CD14-positive monocyte (primary cell): ENCODE measurements around the gene LAGE3. TPM values are rescaled to one million over a fixed set of nuclear protein-coding genes. Genes with fewer than 3 reads are reported as not detected.

ENCODE experiments used
- DNase-seq, 3 donors: peaks; one replicate each; pipeline ENCODE4 v3.0.0-alpha.2; 2011 to 2022
- H2AFZ ChIP-seq: 2 replicates; pipeline ENCODE4 v1.6.0; 2012; ENCODE audit warnings: mild to moderate bottlenecking, low read depth, low read length, inconsistent platforms; ENCODE audit not compliant: insufficient read depth, poor library complexity, severe bottlenecking
- H3K27ac ChIP-seq, 2 donors: 1 replicate in 1 of 2; 2 replicates in 1 of 2; pipeline ENCODE4 v1.5.1; 2012 to 2013; ENCODE audit warnings: low read length in 2 of 2, control low read depth in 1 of 2, inconsistent platforms in 1 of 2, low read depth in 1 of 2, mild to moderate bottlenecking in 1 of 2
- H3K27me3 ChIP-seq, 2 donors: one replicate each; pipeline versions ENCODE4 v1.6.0 to v1.6.1; 2011 to 2013; ENCODE audit warnings: low read length in 2 of 2; ENCODE audit not compliant: control insufficient read depth in 2 of 2, insufficient read depth in 2 of 2
- H3K36me3 ChIP-seq, 2 donors: replicated peaks in 1 of 2; 1 replicate in 1 of 2; 2 replicates in 1 of 2; pipeline versions ENCODE4 v1.5.1 to v1.6.1; 2012 to 2013; ENCODE audit warnings: low read length in 2 of 2, control low read depth in 1 of 2, inconsistent platforms in 1 of 2, mild to moderate bottlenecking in 1 of 2; ENCODE audit not compliant: insufficient read depth in 2 of 2, control insufficient read depth in 1 of 2
- H3K4me1 ChIP-seq, 2 donors: 1 replicate in 1 of 2; 2 replicates in 1 of 2; pipeline versions ENCODE4 v1.5.1 to v1.6.1; 2012 to 2013; ENCODE audit warnings: low read length in 2 of 2, control low read depth in 1 of 2, inconsistent platforms in 1 of 2, mild to moderate bottlenecking in 1 of 2, moderate library complexity in 1 of 2; ENCODE audit not compliant: insufficient read depth in 2 of 2, control insufficient read depth in 1 of 2
- H3K4me2 ChIP-seq: replicated peaks from 2 replicates; pipeline ENCODE3; 2012; ENCODE audit warnings: low read length, moderate library complexity, mild to moderate bottlenecking; ENCODE audit not compliant: poor library complexity, severe bottlenecking; ENCODE audit errors: extremely low read depth
- H3K4me3 ChIP-seq, 3 experiments: fragments of 200-600 bp in 1 of 3; sonication (generic) in 1 of 3; replicated peaks in 1 of 3; 1 replicate in 2 of 3; 2 replicates in 1 of 3; pipeline ENCODE4 v1.5.1; 2011 to 2013; ENCODE audit warnings: low read length in 3 of 3, mild to moderate bottlenecking in 3 of 3, control low read depth in 2 of 3, low read depth in 2 of 3, inconsistent platforms in 1 of 3, moderate library complexity in 1 of 3
- H3K79me2 ChIP-seq: 2 replicates; pipeline ENCODE4 v1.6.0; 2012; ENCODE audit warnings: mild to moderate bottlenecking, control low read depth, inconsistent platforms, low read length, moderate library complexity; ENCODE audit not compliant: insufficient read depth
- H3K9ac ChIP-seq: 2 replicates; pipeline ENCODE4 v1.6.0; 2017; ENCODE audit warnings: low read length, mild to moderate bottlenecking; ENCODE audit not compliant: insufficient read depth, poor library complexity, severe bottlenecking
- H3K9me3 ChIP-seq, 2 donors: replicated peaks in 1 of 2; 1 replicate in 1 of 2; 2 replicates in 1 of 2; pipeline versions ENCODE4 v1.5.1 to v1.6.1; 2012 to 2013; ENCODE audit warnings: low read length in 2 of 2, control low read depth in 1 of 2; ENCODE audit not compliant: control insufficient read depth in 1 of 2, insufficient read depth in 1 of 2
- H4K20me1 ChIP-seq: 2 replicates; pipeline ENCODE4 v1.6.0; 2012; ENCODE audit warnings: mild to moderate bottlenecking, low read length, control low read depth, moderate library complexity; ENCODE audit not compliant: insufficient read depth
- H3K27ac Mint-ChIP-seq, 7 donors: one replicate each; pipeline ENCODE4 v1.8.0; 2020; ENCODE audit warnings: mild to moderate bottlenecking in 7 of 7, mixed read lengths in 7 of 7, moderate library complexity in 6 of 7, inconsistent platforms in 2 of 7
- H3K27me3 Mint-ChIP-seq, 3 donors: one replicate each; pipeline ENCODE4 v1.8.0; 2021 to 2022; ENCODE audit warnings: low read depth in 3 of 3, mild to moderate bottlenecking in 3 of 3, mixed read lengths in 3 of 3, moderate library complexity in 3 of 3, inconsistent platforms in 1 of 3
- H3K36me3 Mint-ChIP-seq, 2 donors: one replicate each; pipeline ENCODE4 v1.8.0; 2020; ENCODE audit warnings: mixed read lengths in 2 of 2, inconsistent platforms in 1 of 2, mild to moderate bottlenecking in 1 of 2
- H3K4me1 Mint-ChIP-seq: one replicate; pipeline ENCODE4 v1.8.0; 2020; ENCODE audit warnings: mild to moderate bottlenecking, mixed read lengths
- H3K4me3 Mint-ChIP-seq, 2 donors: one replicate each; pipeline ENCODE4 v1.8.0; 2020; ENCODE audit warnings: mild to moderate bottlenecking in 2 of 2, mixed read lengths in 2 of 2, moderate library complexity in 1 of 2
- H3K9me3 Mint-ChIP-seq, 7 donors: one replicate each; pipeline ENCODE4 v1.8.0; 2020 to 2022; ENCODE audit warnings: mixed read lengths in 7 of 7, mild to moderate bottlenecking in 6 of 7, moderate library complexity in 6 of 7, inconsistent platforms in 2 of 7
- WGBS: methylation state at CpG from one replicate; pipeline ENCODE4 v1.1.5; 2013; ENCODE audit warnings: missing lambda C conversion rate; ENCODE audit not compliant: insufficient coverage; 5-methylcytosine and 5-hydroxymethylcytosine counted together
- intact Hi-C, 2 donors: fragments of 100-400 bp; cut with micrococcal nuclease; formaldehyde crosslinking; loops; one replicate each; pipeline versions ENCODE4 v1.15.0 to v1.15.1; 2023
- polyA plus RNA-seq, 3 donors: library from polyadenylated mRNA; depleted of rRNA in 1 of 3; unstranded in 2 of 3; stranded (reverse) in 1 of 3; fragments of 300-500 nt in 2 of 3; fragments of >200 nt in 1 of 3; fragmentation: Illumina TruSeq in 2 of 3; gene quantifications; 1 replicate in 2 of 3; 2 replicates in 1 of 3; pipeline ENCODE4 v1.2.3, GENCODE V29; 2012 to 2021
- TF ChIP-seq, protein P1 (sequence below): fragments of 200-600 bp; IDR thresholded peaks from one replicate; pipeline ENCODE4 v1.8.0; 2022; ENCODE audit warnings: antibody characterized with exemption, mild to moderate bottlenecking

Gene LAGE3
- polyA plus RNA-seq, 3 donors, result 12.4 to 30.9 (median 18.6) TPM

DNA sequence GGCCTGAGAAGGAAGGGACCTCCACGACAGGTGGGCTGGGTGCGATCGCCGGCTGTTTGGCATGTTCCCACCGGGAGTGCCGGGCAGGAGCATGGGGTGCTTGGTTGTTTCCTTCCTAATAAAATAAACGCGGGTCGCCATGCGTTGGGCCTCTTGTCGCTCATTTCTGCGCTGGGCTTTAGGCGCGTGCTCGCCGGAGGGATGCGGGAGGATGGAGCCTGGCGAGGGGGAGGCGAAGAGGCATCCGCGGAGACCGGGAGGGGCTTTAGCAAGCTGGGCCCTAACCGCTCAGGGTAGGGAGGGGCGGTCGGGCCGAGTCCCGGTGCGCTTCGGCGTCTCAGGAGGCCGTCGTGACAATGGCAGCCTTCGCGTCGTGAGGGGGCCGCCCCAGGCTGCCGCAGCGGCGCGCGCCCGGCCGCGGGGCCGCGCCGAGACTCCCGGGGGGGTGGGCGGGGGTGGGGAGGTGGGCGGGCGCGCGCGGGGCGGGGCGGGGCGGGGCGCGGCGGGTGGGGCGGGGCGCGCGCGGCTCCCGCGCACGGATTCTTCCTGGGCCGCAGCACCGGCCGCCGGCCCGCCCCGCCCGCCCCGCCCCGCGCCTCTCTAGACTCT is 42.6 kb downstream of the LAGE3 start:
- H3K27me3 Mint-ChIP-seq, result peaks cover 0 to 15% (median 0%) of the 10 kb centered on the region in 3 donors
- intact Hi-C loops, result loop anchor here in 1 of 2 donors (5.0 kb wide), 1 partner anchor 34 kb away; no protein-coding TSS in a partner anchor
- Histone ChIP-seq H3K4me3 (peak overlapping the region; percentile 7 to 75 (median 34)), H3K79me2 (peaks cover 49% of the 10 kb centered on the region), H3K36me3 (peaks cover 57 to 60% of the 10 kb centered on the region in 2 donors), H3K9ac (peak overlapping the region; percentile 60), H2AFZ (no peak overlapping the region), H3K4me2 (peak overlapping the region; percentile 75), H3K4me1 (peaks cover 22 to 31% of the 10 kb centered on the region in 2 donors), H3K27ac (peak overlapping the region; percentile 44 to 66), H3K27me3 (no peaks in the 10 kb centered on the region), H4K20me1 (peaks cover 15% of the 10 kb centered on the region), H3K9me3 (peaks cover 0 to 5% of the 10 kb centered on the region in 2 donors)
- DNase-seq, result peak; percentile 16 to 61 (median 26)
- H3K9me3 Mint-ChIP-seq, result peaks cover 0 to 17% (median 11%) of the 10 kb centered on the region in 7 donors
- 3% methylated on average over 30 of the region's 78 CpGs for WGBS
- H3K4me3 Mint-ChIP-seq, result peak overlapping the region; percentile 53 to 73
- peak overlapping the region; percentile 72 to 89 (median 80) for H3K27ac Mint-ChIP-seq
- TF ChIP-seq, protein P1, sequence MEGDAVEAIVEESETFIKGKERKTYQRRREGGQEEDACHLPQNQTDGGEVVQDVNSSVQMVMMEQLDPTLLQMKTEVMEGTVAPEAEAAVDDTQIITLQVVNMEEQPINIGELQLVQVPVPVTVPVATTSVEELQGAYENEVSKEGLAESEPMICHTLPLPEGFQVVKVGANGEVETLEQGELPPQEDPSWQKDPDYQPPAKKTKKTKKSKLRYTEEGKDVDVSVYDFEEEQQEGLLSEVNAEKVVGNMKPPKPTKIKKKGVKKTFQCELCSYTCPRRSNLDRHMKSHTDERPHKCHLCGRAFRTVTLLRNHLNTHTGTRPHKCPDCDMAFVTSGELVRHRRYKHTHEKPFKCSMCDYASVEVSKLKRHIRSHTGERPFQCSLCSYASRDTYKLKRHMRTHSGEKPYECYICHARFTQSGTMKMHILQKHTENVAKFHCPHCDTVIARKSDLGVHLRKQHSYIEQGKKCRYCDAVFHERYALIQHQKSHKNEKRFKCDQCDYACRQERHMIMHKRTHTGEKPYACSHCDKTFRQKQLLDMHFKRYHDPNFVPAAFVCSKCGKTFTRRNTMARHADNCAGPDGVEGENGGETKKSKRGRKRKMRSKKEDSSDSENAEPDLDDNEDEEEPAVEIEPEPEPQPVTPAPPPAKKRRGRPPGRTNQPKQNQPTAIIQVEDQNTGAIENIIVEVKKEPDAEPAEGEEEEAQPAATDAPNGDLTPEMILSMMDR, result no peak
- H3K36me3 Mint-ChIP-seq, result peaks cover 56 to 72% of the 10 kb centered on the region in 2 donors
- peaks cover 26% of the 10 kb centered on the region for H3K4me1 Mint-ChIP-seq

DNA sequence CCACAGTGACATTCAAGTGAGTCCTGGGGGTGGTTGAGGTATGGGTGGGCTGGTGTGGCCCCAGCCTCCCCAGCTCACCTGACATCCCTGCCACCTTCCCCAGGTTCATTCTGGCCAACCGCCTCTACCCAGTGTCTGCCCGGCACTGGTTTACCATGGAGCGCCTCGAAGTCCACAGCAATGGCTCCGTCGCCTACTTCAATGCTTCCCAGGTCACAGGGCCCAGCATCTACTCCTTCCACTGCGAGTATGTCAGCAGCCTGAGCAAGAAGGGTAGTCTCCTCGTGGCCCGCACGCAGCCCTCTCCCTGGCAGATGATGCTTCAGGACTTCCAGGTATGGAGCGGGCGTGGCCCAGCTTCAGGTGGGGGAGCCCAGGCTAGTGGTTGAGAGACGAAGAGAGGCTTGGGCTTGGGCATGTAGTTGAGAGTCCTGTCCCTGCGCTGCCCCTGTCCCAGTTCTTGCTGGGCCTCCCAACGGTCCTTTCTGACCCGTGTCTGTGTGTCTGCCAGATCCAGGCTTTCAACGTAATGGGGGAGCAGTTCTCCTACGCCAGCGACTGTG is 43.8 kb downstream of the LAGE3 start:
- Mint-ChIP-seq H3K27me3 (peaks cover 0 to 15% (median 2%) of the 10 kb centered on the region in 3 donors), H3K4me3 (no peak overlapping the region), H3K9me3 (peaks cover 0 to 17% (median 11%) of the 10 kb centered on the region in 7 donors), H3K4me1 (peaks cover 38% of the 10 kb centered on the region), H3K36me3 (peaks cover 48 to 61% of the 10 kb centered on the region in 2 donors), H3K27ac (peak overlapping the region in 3 of 7 donors; percentile 16 to 36 (median 26))
- Histone ChIP-seq H3K36me3 (peaks cover 47 to 49% of the 10 kb centered on the region in 2 donors), H3K4me2 (no peak overlapping the region), H2AFZ (no peak overlapping the region), H3K9me3 (peaks cover 0 to 5% of the 10 kb centered on the region in 2 donors), H4K20me1 (peaks cover 12% of the 10 kb centered on the region), H3K79me2 (peaks cover 51% of the 10 kb centered on the region), H3K4me1 (peaks cover 35 to 43% of the 10 kb centered on the region in 2 donors), H3K27ac (no peak overlapping the region), H3K9ac (no peak overlapping the region), H3K4me3 (no peak overlapping the region), H3K27me3 (no peaks in the 10 kb centered on the region)
- 100% methylated on average over 5 of the region's 19 CpGs for WGBS
- intact Hi-C loops, result loop anchor here in 1 of 2 donors (5.0 kb wide), 1 partner anchor 33 kb away; no protein-coding TSS in a partner anchor
- DNase-seq, result no peak
- TF ChIP-seq, protein P1, result no peak
